ENCODE results near the gene FNIP1.

- TF ChIP-seq L3MBTL2 (conservative IDR thresholded peaks at IDR 0.05) (no peak), FOXK2 (IDR thresholded peaks at IDR 0.05) (no peak), FOXM1 (IDR thresholded peaks at IDR 0.05; ENCODE audit: borderline replicate concordance) (no peak), ELF4 (IDR thresholded peaks at IDR 0.05) (no peak), FOXA1 (IDR thresholded peaks at IDR 0.05) (no peak), BHLHE40 (IDR thresholded peaks at IDR 0.05; ENCODE audit: borderline replicate concordance) (no peak), SUZ12 (IDR thresholded peaks at IDR 0.05) (no peak)
Observed at GRCh38 chr5:131789765-131790164, 7.1 kb downstream of the FNIP1 start.

All from HEK293T (cell line).